LNCAP (cell line): ENCODE results near the gene GALNT9.

Source experiments
- TF ChIP-seq, protein P1 (sequence below): fragments of 450-650 bp; IDR thresholded peaks from 2 replicates; pipeline ENCODE4 v1.5.1; 2017; ENCODE audit warnings: mild to moderate bottlenecking

Gene GALNT9

DNA sequence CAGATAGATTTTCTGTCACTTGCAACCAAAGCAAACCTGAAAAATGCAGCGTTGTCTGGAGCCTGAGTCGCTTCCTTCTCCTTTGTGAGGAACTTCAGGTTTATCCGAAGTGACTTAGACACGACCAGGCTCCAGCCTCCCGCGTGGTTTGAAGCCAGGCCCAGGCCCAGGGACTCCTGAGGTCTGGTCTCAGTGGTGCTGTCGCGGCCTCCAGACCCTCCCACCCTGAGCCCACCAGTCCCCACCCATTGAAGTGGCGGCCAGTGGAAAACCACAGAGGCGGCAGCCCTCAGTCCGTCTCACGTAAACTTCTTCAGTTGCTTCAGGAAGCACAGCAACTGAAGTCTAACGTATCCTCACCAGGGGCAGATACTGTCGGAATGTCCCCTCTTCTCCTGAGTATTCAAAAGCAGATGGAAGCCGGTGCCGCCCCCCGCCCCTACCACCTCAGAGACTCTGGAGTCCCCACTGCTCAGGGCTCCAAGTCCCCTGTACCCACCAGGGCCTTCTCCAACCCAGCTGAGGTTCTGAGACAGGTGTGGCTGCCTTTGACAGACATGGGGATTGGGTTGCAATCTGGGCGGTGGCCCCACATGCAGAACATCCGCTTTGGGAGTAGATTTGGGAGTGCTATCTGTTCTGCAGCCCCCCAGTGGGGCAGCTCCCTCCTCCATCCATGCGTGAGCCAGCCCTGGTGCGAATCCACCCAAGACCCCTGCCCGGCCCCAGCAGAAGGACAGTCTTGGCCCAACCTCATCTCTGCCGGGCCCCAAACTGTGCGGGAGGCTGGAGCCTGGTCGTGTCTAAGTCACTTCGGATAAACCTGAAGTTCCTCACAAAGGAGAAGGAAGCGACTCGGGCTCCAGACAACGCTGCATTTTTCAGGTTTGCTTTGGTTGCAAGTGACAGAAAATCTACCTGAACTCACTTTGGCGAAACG, 26.6 kb upstream of the GALNT9 start:
- TF ChIP-seq, protein P1, sequence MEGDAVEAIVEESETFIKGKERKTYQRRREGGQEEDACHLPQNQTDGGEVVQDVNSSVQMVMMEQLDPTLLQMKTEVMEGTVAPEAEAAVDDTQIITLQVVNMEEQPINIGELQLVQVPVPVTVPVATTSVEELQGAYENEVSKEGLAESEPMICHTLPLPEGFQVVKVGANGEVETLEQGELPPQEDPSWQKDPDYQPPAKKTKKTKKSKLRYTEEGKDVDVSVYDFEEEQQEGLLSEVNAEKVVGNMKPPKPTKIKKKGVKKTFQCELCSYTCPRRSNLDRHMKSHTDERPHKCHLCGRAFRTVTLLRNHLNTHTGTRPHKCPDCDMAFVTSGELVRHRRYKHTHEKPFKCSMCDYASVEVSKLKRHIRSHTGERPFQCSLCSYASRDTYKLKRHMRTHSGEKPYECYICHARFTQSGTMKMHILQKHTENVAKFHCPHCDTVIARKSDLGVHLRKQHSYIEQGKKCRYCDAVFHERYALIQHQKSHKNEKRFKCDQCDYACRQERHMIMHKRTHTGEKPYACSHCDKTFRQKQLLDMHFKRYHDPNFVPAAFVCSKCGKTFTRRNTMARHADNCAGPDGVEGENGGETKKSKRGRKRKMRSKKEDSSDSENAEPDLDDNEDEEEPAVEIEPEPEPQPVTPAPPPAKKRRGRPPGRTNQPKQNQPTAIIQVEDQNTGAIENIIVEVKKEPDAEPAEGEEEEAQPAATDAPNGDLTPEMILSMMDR, result no peak

DNA sequence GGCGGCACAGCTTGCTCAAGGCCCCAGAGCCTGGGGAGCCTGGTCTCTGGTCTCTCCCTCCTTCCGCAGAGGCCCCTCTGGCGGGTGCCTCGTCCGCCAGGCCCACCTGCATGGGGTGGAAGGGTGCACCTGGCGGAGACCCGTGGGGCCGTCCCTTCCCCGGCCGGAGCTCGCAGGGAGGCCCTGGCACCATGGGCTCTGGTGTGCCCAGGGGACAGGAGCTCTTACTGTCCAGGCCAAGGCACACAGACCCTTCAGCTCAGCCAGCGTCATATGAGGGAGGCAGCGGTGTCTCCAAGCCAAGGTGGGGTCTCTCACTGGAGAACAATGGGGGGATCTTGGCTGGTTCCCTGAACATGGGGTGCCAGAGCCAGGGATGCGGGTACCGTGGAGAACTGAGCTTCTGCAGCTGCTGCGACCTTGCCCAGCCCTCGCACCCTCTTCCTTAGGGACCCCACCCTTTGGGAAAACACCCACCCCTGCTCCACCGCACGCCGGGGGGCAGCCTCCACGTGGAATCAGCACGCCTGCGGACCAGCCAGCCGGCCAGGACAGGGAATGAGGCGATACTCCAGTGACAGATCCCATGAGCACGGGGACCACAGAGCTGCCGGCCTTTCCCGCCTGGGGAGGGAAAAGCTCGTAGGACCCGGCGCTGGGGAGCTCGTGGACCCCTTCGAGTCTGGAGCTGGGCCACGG, 25.7 kb upstream of the GALNT9 start:
- TF ChIP-seq, protein P1, result no peak

DNA sequence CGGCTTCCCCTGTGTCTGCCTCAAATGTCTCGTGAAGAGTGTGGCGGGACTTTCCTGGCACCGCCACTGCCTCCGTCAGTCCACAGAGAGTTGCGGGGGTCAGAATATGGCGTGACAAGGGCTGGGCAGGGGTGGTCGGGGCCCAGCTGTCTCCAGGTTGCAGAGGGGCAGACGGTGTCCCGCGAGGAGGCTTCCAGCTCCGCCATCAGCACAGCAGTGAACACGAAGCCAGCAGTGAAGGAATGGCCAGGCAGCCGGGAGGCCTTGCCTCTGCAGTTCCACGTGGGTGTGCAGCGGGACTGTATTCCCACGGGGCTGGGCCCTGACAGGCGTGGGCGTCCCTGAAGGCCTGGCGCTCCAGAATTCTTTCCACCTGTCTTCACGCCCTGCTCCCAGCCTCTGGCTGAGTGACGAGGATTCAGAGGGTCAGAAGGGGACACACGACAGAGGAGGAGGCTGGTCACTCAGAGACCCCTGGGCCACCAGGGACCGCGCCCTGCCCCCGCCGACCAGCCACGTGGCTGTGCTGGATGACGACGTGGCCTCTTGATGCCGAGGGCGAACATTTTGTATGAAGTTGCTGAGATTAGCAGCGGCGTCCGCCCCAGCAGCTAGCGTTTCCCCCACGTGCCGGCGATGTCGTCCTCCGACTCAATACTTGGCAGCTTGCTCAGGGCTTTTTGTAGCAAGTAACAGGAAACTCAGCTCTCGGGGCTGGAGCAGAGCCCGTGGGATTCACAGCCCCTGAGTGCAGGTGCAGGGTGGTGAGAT, 25.0 kb upstream of the GALNT9 start:
- TF ChIP-seq, protein P1, result no peak

DNA sequence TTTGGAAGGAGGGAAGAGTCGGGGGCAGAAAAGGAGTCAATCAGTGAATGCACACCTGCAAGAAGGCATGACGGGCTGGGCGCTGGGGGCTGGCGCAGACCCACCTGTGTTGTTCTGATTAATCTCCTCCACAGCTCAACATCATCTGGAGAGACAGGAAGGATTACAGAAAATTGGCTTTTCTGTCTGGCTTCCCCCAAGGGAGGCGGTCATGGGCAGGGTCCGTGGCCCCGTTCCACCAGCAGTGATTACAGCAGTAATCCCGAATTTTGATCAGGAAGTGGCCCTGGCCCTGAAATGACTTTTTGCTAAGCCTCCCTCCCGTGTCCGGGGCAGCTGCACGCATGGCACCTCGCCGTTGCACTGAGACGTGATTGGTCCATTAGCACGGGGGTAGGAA, 24.4 kb upstream of the GALNT9 start:
- TF ChIP-seq, protein P1, result no peak

DNA sequence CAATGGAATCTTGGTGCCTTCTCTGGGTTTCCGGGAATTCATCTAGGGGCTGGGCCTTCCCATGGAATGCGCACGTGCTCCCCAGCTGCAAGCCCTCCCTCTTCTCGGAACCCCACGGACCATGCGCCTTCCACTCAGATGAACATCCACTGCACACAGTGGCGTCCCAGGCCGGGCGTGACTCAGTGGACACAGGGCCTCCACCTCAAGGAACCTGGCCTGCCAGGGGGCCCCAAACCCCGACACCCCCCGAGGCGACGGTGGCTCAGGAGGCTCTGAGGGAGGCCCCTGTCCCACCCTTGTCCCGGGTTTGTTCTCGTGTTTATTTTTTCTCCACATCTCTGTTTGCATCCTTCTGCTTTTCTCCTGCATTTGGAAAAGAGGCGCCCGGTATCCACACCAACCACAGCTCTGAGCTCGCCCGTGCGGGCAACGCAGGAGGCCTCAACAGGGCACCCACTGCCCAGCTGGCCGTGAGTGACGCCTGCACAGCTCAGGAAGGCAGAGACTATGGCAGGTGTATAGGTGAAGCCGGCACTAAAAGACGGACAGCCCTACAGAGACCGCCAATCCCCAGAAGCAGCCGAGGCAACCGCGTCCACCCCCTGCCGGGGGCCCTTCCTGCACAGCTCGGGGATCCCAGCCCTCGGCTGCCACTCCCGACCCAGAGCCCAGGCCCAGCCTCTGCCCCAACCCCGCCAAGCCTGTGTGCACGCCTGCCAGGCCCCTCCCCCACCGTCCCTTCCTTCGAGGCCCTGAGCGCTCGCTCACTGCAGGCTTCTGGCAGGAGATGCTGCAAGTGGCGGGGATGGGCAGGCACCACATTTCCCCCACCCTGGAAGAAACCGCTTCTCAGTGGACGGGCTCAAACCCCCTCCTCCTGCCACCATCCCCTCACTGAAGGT, 23.8 kb upstream of the GALNT9 start:
- TF ChIP-seq, protein P1, result no peak

DNA sequence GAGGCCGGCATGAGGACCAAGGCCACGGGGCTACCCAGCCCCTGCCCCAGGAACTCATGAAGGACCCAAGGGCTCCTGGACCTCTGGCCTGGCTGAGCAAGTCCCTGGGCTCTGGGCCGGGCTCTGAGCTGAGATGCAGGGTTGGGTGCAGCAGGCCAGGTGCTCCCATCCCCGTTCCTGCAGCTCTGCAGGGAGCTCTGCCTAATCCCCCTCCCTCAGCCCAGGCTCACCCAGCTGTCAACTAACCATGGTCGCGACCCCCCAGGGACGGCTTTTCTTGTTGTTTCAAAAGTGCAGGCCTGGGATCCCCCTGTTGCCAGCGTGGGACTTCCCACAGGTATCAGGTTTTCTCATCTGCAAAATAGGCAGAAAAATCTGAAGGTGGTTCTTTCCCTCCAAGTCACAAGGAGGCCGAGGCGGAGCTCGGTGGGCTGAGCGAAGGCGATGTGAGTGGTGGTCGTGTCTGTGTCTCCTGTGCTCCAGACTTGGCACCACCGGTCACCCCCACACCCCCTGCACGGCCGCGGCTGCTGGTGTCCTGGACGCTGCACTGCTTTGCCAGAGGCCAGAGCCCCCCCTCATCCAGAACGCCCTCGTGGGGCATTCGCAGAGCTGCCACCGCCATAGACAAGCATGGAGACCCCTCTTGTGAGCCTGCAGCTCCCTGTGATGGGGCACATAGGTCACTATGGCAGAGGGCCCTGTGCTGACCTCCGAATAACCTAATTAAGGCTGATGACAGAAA, 22.5 kb upstream of the GALNT9 start:
- TF ChIP-seq, protein P1, result no peak
